Measurements from ENCODE around the gene SUGCT.
"Not testable (repeated sequence)": the region's sequence is repeated elsewhere in the genome, so short reads cannot be mapped to it uniquely, and the experiment has no call there.

DNA sequence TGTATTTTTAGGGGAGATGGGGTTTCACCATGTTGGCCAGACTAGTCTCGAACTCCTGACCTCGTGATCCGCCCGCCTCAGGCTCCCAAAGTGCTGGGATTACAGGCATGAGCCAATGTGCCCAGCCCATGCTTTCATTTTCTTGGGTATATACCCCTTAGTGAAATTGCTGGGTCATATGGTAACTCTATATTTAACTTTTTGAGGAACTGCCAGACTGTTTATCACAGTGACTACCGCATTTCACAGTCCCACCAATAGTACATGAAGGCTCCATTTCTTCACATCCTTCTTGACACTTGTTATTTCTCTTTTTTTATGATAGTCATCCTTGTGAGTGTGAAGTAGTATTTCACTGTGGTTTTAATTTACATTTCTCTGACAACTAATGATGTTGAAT is 134.0 kb downstream of the SUGCT start:
- TF ChIP-seq, protein P1, sequence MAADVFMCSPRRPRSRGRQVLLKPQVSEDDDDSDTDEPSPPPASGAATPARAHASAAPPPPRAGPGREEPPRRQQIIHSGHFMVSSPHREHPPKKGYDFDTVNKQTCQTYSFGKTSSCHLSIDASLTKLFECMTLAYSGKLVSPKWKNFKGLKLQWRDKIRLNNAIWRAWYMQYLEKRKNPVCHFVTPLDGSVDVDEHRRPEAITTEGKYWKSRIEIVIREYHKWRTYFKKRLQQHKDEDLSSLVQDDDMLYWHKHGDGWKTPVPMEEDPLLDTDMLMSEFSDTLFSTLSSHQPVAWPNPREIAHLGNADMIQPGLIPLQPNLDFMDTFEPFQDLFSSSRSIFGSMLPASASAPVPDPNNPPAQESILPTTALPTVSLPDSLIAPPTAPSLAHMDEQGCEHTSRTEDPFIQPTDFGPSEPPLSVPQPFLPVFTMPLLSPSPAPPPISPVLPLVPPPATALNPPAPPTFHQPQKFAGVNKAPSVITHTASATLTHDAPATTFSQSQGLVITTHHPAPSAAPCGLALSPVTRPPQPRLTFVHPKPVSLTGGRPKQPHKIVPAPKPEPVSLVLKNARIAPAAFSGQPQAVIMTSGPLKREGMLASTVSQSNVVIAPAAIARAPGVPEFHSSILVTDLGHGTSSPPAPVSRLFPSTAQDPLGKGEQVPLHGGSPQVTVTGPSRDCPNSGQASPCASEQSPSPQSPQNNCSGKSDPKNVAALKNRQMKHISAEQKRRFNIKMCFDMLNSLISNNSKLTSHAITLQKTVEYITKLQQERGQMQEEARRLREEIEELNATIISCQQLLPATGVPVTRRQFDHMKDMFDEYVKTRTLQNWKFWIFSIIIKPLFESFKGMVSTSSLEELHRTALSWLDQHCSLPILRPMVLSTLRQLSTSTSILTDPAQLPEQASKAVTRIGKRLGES (CRISPR knock-in tag; IDR thresholded peaks at IDR 0.05; ENCODE audit: borderline replicate concordance): not testable (repeated sequence)
- TF ChIP-seq ZBTB7A (CRISPR knock-in tag; IDR thresholded peaks at IDR 0.05); ZNF292 (CRISPR knock-in tag; IDR thresholded peaks at IDR 0.05; ENCODE audit: borderline replicate concordance, low read depth); BRCA1 (CRISPR knock-in tag; IDR thresholded peaks at IDR 0.05): not testable (repeated sequence)
- TF ChIP-seq, protein P2, sequence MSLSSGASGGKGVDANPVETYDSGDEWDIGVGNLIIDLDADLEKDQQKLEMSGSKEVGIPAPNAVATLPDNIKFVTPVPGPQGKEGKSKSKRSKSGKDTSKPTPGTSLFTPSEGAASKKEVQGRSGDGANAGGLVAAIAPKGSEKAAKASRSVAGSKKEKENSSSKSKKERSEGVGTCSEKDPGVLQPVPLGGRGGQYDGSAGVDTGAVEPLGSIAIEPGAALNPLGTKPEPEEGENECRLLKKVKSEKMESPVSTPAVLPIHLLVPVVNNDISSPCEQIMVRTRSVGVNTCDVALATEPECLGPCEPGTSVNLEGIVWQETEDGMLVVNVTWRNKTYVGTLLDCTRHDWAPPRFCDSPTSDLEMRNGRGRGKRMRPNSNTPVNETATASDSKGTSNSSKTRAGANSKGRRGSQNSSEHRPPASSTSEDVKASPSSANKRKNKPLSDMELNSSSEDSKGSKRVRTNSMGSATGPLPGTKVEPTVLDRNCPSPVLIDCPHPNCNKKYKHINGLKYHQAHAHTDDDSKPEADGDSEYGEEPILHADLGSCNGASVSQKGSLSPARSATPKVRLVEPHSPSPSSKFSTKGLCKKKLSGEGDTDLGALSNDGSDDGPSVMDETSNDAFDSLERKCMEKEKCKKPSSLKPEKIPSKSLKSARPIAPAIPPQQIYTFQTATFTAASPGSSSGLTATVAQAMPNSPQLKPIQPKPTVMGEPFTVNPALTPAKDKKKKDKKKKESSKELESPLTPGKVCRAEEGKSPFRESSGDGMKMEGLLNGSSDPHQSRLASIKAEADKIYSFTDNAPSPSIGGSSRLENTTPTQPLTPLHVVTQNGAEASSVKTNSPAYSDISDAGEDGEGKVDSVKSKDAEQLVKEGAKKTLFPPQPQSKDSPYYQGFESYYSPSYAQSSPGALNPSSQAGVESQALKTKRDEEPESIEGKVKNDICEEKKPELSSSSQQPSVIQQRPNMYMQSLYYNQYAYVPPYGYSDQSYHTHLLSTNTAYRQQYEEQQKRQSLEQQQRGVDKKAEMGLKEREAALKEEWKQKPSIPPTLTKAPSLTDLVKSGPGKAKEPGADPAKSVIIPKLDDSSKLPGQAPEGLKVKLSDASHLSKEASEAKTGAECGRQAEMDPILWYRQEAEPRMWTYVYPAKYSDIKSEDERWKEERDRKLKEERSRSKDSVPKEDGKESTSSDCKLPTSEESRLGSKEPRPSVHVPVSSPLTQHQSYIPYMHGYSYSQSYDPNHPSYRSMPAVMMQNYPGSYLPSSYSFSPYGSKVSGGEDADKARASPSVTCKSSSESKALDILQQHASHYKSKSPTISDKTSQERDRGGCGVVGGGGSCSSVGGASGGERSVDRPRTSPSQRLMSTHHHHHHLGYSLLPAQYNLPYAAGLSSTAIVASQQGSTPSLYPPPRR (CRISPR knock-in tag; IDR thresholded peaks at IDR 0.05; ENCODE audit: borderline replicate concordance): not testable (repeated sequence)
- TF ChIP-seq, protein P3, sequence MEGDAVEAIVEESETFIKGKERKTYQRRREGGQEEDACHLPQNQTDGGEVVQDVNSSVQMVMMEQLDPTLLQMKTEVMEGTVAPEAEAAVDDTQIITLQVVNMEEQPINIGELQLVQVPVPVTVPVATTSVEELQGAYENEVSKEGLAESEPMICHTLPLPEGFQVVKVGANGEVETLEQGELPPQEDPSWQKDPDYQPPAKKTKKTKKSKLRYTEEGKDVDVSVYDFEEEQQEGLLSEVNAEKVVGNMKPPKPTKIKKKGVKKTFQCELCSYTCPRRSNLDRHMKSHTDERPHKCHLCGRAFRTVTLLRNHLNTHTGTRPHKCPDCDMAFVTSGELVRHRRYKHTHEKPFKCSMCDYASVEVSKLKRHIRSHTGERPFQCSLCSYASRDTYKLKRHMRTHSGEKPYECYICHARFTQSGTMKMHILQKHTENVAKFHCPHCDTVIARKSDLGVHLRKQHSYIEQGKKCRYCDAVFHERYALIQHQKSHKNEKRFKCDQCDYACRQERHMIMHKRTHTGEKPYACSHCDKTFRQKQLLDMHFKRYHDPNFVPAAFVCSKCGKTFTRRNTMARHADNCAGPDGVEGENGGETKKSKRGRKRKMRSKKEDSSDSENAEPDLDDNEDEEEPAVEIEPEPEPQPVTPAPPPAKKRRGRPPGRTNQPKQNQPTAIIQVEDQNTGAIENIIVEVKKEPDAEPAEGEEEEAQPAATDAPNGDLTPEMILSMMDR (CRISPR knock-in tag; IDR thresholded peaks at IDR 0.05): not testable (repeated sequence)
- TF ChIP-seq, protein P4, sequence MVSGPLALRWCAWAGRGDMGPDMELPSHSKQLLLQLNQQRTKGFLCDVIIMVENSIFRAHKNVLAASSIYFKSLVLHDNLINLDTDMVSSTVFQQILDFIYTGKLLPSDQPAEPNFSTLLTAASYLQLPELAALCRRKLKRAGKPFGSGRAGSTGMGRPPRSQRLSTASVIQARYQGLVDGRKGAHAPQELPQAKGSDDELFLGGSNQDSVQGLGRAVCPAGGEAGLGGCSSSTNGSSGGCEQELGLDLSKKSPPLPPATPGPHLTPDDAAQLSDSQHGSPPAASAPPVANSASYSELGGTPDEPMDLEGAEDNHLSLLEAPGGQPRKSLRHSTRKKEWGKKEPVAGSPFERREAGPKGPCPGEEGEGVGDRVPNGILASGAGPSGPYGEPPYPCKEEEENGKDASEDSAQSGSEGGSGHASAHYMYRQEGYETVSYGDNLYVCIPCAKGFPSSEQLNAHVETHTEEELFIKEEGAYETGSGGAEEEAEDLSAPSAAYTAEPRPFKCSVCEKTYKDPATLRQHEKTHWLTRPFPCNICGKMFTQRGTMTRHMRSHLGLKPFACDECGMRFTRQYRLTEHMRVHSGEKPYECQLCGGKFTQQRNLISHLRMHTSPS (CRISPR knock-in tag; IDR thresholded peaks at IDR 0.05; ENCODE audit: low read depth): not testable (repeated sequence)
- TF ChIP-seq, protein P5, sequence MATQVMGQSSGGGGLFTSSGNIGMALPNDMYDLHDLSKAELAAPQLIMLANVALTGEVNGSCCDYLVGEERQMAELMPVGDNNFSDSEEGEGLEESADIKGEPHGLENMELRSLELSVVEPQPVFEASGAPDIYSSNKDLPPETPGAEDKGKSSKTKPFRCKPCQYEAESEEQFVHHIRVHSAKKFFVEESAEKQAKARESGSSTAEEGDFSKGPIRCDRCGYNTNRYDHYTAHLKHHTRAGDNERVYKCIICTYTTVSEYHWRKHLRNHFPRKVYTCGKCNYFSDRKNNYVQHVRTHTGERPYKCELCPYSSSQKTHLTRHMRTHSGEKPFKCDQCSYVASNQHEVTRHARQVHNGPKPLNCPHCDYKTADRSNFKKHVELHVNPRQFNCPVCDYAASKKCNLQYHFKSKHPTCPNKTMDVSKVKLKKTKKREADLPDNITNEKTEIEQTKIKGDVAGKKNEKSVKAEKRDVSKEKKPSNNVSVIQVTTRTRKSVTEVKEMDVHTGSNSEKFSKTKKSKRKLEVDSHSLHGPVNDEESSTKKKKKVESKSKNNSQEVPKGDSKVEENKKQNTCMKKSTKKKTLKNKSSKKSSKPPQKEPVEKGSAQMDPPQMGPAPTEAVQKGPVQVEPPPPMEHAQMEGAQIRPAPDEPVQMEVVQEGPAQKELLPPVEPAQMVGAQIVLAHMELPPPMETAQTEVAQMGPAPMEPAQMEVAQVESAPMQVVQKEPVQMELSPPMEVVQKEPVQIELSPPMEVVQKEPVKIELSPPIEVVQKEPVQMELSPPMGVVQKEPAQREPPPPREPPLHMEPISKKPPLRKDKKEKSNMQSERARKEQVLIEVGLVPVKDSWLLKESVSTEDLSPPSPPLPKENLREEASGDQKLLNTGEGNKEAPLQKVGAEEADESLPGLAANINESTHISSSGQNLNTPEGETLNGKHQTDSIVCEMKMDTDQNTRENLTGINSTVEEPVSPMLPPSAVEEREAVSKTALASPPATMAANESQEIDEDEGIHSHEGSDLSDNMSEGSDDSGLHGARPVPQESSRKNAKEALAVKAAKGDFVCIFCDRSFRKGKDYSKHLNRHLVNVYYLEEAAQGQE (IDR thresholded peaks at IDR 0.05; ENCODE audit: borderline replicate concordance in 1 of 2, low read depth in 1 of 2, low read length in 2 of 2): not testable (repeated sequence)
